ENCODE measurements around the gene UBR2. TPM values are rescaled to one million over a fixed set of nuclear protein-coding genes. Genes with fewer than 3 reads are reported as not detected.
A peak's percentile ranks its signal among the peaks of the same experiment; 100 is the strongest.

UBR2 gene
- total RNA-seq, 1 donor from 2014 or later = 8.3 TPM

GRCh38 chr6:42690872-42691271, 127.0 kb downstream of the UBR2 start:
- DNase-seq (ENCODE audit: low read depth) = no peak
- TF ChIP-seq CTCF (conservative IDR thresholded peaks at IDR 0.05; ENCODE audit: low read depth, low read length) = no peak
- no peak overlapping the region for H3K4me3 ChIP-seq (ENCODE audit: low read depth, low read length)

DNA sequence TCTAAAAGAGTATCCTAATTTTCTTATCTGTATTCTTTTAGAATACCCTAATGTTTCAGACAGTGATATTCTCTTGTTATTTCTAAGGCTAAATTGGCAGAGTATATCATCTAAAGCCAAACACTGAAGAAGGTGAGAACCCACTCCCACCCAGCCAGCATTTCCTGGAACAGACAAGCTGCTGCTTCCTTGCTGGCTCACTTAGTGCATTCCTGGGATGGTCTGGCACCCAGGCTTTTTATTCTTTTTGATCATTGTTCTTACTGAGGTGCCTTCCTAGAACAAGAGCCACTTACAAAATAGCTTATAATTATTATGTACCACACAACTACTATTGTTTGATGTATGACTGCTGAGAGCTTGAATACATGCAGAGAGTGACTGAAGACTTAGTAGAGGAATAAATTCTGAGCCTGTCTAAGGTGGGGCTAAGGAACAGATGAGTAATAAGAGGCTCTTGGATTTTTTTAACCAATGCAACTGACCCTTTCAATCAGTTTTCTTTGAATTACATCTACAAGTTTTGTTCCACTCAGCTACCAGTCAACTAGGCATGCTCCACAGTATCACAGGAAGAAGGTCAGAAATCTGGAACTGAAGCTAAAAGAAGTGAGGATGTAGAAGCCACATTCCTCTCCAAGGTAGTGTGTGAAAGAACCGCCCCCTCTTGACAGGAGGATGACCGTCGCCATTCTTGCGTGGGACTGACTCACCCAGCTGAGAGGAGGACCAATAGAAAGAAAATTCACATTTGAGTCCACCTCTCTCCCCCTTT, 128.5 kb downstream of the UBR2 start:
- H3K4me3 ChIP-seq (ENCODE audit: low read depth, low read length) = no peak overlapping the region
- peak; percentile 62 for DNase-seq (ENCODE audit: low read depth)
- TF ChIP-seq CTCF (conservative IDR thresholded peaks at IDR 0.05; ENCODE audit: low read depth, low read length) = peak; percentile 12

DNA sequence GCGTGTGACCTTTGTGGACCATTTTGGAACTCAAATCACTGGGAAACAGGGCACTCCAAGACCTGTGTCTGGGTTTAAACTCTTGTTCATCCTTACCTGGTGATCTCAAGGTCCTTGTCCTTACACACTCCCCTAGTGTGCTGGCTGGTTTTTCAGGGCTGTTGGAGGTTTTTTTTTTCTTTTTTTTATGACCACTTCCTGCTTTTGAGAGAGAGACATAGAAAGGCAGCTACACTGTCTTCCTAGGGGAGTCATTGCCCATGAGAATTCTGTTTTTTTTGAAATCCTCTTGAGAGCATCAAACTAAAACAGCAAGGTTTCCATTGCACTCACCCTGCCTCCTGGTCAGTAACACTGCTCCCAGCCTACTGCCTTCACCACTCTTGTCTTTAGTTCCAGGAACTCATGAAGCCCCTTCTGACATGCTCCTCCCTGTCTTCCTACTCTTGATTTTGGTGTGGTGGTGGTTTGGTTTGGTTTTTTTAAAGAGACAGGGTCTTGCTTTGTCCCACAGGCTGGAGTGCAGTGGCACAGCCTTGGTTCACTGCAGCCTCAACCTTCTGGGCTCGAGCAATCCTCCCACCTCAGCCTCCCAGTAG, 130.0 kb downstream of the UBR2 start:
- DNase-seq (ENCODE audit: low read depth) = no peak
- no peak overlapping the region for H3K4me3 ChIP-seq (ENCODE audit: low read depth, low read length)
- no peak for TF ChIP-seq CTCF (conservative IDR thresholded peaks at IDR 0.05; ENCODE audit: low read depth, low read length)

- H3K4me3 ChIP-seq (ENCODE audit: low read depth, low read length) = no peak overlapping the region
- no peak for DNase-seq (ENCODE audit: low read depth)
- no peak for TF ChIP-seq CTCF (conservative IDR thresholded peaks at IDR 0.05; ENCODE audit: low read depth, low read length)
Measured at GRCh38 chr6:42694586-42694985, 130.8 kb downstream of the UBR2 start.

DNA sequence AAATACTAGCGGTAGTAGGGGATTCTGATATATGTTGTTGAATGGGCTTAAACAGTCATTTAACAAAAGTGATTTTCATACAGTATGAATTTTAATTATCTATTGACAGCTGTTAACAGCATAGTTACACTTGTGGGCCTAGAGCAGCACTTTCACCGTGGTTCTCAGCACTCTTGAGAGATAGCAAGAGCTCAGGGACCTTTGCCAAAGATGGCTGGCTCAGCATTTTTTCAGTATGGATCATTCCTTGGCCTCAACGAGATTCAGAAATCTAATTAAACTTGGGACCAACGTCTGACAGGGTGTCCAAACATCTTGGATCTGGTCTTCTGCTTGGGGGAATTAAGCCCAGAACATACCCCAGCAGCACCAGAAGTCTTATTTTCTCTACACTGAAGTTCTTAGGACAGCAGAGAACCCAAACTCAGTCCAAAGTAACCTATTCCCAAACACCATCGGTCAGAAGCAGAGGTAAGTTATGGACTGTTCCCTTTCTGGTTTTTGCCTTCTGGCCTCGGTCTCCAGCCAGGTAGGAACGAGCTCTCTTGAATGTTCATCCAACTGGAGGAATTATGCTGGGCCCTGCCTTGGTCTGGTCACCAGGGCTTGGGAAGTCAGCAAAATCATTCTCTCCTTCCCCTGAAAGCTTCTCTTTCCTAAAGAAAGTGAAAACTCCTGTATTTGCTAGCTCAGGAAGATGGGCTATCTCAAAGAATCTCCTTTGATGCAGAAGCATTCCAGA, 132.9 kb downstream of the UBR2 start:
- H3K4me3 ChIP-seq (ENCODE audit: low read depth, low read length) = no peak overlapping the region
- TF ChIP-seq CTCF (conservative IDR thresholded peaks at IDR 0.05; ENCODE audit: low read depth, low read length) = no peak
- no peak for DNase-seq (ENCODE audit: low read depth)

GRCh38 chr6:42697268-42697655, 133.4 kb downstream of the UBR2 start:
- no peak overlapping the region for H3K4me3 ChIP-seq (ENCODE audit: low read depth, low read length)
- no peak for TF ChIP-seq CTCF (conservative IDR thresholded peaks at IDR 0.05; ENCODE audit: low read depth, low read length)
- DNase-seq (ENCODE audit: low read depth) = no peak

Data from epithelial cell of proximal tubule (primary cell).